Uterus (tissue), 2 donors: Measurements from ENCODE around the gene BCAR3.
"Not testable (repeated sequence)": the region's sequence is repeated elsewhere in the genome, so short reads cannot be mapped to it uniquely, and the experiment has no call there.

Experiments
- POLR2A ChIP-seq, 2 donors: fragments of 450-650 bp; IDR thresholded peaks; one replicate each; pipeline ENCODE4 v1.6.1; 2016; ENCODE audit warnings: antibody characterized with exemption in 2 of 2, mild to moderate bottlenecking in 1 of 2, moderate library complexity in 1 of 2
- TF ChIP-seq, protein P1 (sequence below), 4 experiments: fragments of 200-600 bp in 2 of 4; fragments of 450-650 bp in 2 of 4; sonication (generic) in 2 of 4; IDR thresholded peaks; one replicate each; pipeline ENCODE4 v1.5.1; 2016 to 2019; ENCODE audit warnings: antibody characterized with exemption in 4 of 4, mild to moderate bottlenecking in 2 of 4, moderate library complexity in 1 of 4

DNA sequence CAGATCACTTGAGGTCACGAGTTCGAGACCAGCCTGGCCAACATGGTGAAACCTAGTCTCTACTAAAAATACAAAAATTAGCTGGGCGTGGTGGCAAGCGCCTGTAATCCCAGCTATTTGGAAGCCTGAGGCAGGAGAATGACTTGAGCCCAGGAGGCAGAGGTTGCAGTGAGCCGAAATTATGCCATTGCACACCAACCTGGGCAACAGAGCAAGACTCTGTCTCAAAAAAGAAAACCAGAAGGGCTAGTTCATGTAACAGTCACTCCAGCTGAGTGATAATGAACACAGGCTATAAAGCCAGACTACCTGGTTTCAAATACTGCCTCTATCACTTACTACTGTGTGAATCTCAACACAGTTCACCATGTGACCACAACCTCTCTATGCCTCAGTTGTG lies 31.5 kb downstream of the BCAR3 start:
- TF ChIP-seq, protein P1, sequence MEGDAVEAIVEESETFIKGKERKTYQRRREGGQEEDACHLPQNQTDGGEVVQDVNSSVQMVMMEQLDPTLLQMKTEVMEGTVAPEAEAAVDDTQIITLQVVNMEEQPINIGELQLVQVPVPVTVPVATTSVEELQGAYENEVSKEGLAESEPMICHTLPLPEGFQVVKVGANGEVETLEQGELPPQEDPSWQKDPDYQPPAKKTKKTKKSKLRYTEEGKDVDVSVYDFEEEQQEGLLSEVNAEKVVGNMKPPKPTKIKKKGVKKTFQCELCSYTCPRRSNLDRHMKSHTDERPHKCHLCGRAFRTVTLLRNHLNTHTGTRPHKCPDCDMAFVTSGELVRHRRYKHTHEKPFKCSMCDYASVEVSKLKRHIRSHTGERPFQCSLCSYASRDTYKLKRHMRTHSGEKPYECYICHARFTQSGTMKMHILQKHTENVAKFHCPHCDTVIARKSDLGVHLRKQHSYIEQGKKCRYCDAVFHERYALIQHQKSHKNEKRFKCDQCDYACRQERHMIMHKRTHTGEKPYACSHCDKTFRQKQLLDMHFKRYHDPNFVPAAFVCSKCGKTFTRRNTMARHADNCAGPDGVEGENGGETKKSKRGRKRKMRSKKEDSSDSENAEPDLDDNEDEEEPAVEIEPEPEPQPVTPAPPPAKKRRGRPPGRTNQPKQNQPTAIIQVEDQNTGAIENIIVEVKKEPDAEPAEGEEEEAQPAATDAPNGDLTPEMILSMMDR (IDR thresholded peaks at IDR 0.05), result not testable (repeated sequence)
- not testable (repeated sequence) for TF ChIP-seq POLR2A (IDR thresholded peaks at IDR 0.05)
